HCT116 (cell line): Measurements from ENCODE around the gene GRIK4. TPM values are rescaled to one million over a fixed set of nuclear protein-coding genes. Genes with fewer than 3 reads are reported as not detected.

Experiments
- ATAC-seq: fragments of 200-7000 bp; cut with Tn5 transposase; 2 replicates; pipeline ENCODE4 v1.9.1; 2020; ENCODE audit warnings: mild to moderate bottlenecking, moderate library complexity
- BruUV-seq: library from RNA; stranded (reverse); fragments of 400-500 nt; replicated peaks from 2 replicates; lab custom pipeline; 2021; lab: Mats Ljungman, UMichigan
- CTCF ChIA-PET: fragments of 300-600 bp; sonication (Branson Sonifier 250); formaldehyde crosslinking; loops from one replicate; lab custom pipeline; 2021; ENCODE audit warnings: antibody characterized with exemption; lab: Charles Lee
- POLR2A ChIA-PET: fragments of 300-600, 350-600 bp; sonication (Branson Sonifier 250); formaldehyde crosslinking; loops from one replicate; lab custom pipeline; 2021; ENCODE audit warnings: antibody characterized with exemption; lab: Charles Lee
- RAD21 ChIA-PET, 2 experiments: fragments of 300-600 bp; sonication (Branson Sonifier 250); formaldehyde crosslinking; loops; one replicate each; lab custom pipeline; 2023; ENCODE audit warnings: low total read pairs in 2 of 2; ENCODE audit not compliant: uncharacterized antibody in 2 of 2, unreplicated experiment in 2 of 2, low non-redundant PET in 1 of 2; lab: Charles Lee
- DNase-seq: peaks from one replicate; pipeline ENCODE4 v3.0.0-alpha.2; 2010; ENCODE audit warnings: low read depth, low spot score
- H2AFZ ChIP-seq: fragments of 200-600 bp; shearing (Covaris generic), sonication (generic); 2 replicates; pipeline ENCODE4 v1.6.1; 2017; ENCODE audit warnings: low read depth, mixed run types, mixed read lengths, antibody characterized with exemption, low read length; ENCODE audit not compliant: poor library complexity, severe bottlenecking
- H3K27ac ChIP-seq: 2 replicates; pipeline ENCODE4 v1.5.1; 2012; ENCODE audit warnings: low read depth, low read length
- H3K27me3 ChIP-seq: fragments of 200-600 bp; sonication (generic); 2 replicates; pipeline ENCODE4 v1.6.1; 2016; ENCODE audit warnings: mixed run types, low read length, mixed read lengths; ENCODE audit not compliant: insufficient read depth
- H3K36me3 ChIP-seq, 2 experiments: fragments of 200-500 bp in 1 of 2; fragments of 200-600 bp in 1 of 2; sonication (Bioruptor generic) in 1 of 2; sonication (generic) in 1 of 2; 2 replicates each; pipeline versions ENCODE4 v1.5.1 to v1.6.1; 2014 to 2016; ENCODE audit warnings: low read length in 2 of 2, inconsistent platforms in 1 of 2, mixed read lengths in 1 of 2, mixed run types in 1 of 2; ENCODE audit not compliant: insufficient read depth in 2 of 2, control insufficient read depth in 1 of 2
- H3K4me1 ChIP-seq, 2 experiments: fragments of 200-600 bp in 1 of 2; sonication (generic) in 1 of 2; 2 replicates each; pipeline versions ENCODE4 v1.5.1 to v1.6.1; 2012 to 2017; ENCODE audit warnings: low read length in 2 of 2, inconsistent platforms in 1 of 2, mild to moderate bottlenecking in 1 of 2, mixed read lengths in 1 of 2, mixed run types in 1 of 2, moderate library complexity in 1 of 2; ENCODE audit not compliant: insufficient read depth in 2 of 2, control insufficient read depth in 1 of 2
- H3K4me2 ChIP-seq: fragments of 200-600 bp; sonication (generic); 2 replicates; pipeline ENCODE4 v1.6.1; 2017; ENCODE audit warnings: mixed run types, low read length, mixed read lengths
- H3K4me3 ChIP-seq, 2 experiments: fragments of 200-600 bp in 1 of 2; sonication (generic) in 1 of 2; replicated peaks in 1 of 2; 2 replicates each; pipeline ENCODE4 v1.5.1; 2011 to 2016; ENCODE audit warnings: low read length in 2 of 2, control low read depth in 1 of 2, low read depth in 1 of 2, mild to moderate bottlenecking in 1 of 2, mixed read lengths in 1 of 2, mixed run types in 1 of 2
- H3K79me2 ChIP-seq: fragments of 200-600 bp; sonication (generic); 2 replicates; pipeline ENCODE4 v1.6.1; 2017; ENCODE audit warnings: mild to moderate bottlenecking, mixed run types, low read length, moderate library complexity, mixed read lengths; ENCODE audit not compliant: insufficient read depth
- H3K9ac ChIP-seq: fragments of 200-600 bp; sonication (generic); 2 replicates; pipeline ENCODE4 v1.6.1; 2016; ENCODE audit warnings: low read length, mixed read lengths
- H3K9me2 ChIP-seq: fragments of 200-600 bp; sonication (generic), shearing (Covaris generic); 2 replicates; pipeline ENCODE4 v1.6.1; 2017; ENCODE audit warnings: mixed run types, mild to moderate bottlenecking, moderate library complexity; ENCODE audit not compliant: insufficient read depth
- H3K9me3 ChIP-seq, 2 experiments: fragments of 200-500 bp in 1 of 2; fragments of 200-600 bp in 1 of 2; sonication (Bioruptor generic) in 1 of 2; sonication (generic) in 1 of 2; 2 replicates each; pipeline ENCODE4 v1.6.1; 2014 to 2017; ENCODE audit warnings: low read length in 2 of 2, mixed read lengths in 2 of 2, inconsistent platforms in 1 of 2, low read depth in 1 of 2, mild to moderate bottlenecking in 1 of 2, mixed run types in 1 of 2, moderate library complexity in 1 of 2; ENCODE audit not compliant: control insufficient read depth in 1 of 2, insufficient read depth in 1 of 2
- H4K20me1 ChIP-seq: fragments of 200-600 bp; sonication (generic), shearing (Covaris generic); 2 replicates; pipeline ENCODE4 v1.6.1; 2017; ENCODE audit warnings: mixed run types, mild to moderate bottlenecking, moderate library complexity; ENCODE audit not compliant: insufficient read depth
- EZH2 ChIP-seq: fragments of 200-600 bp; sonication (generic); IDR thresholded peaks from 2 replicates; pipeline ENCODE4 v1.6.1; 2017; ENCODE audit warnings: antibody characterized with exemption, mixed run types
- EZH2phosphoT487 ChIP-seq: fragments of 200-600 bp; IDR thresholded peaks from 2 replicates; pipeline ENCODE4 v1.6.1; 2018; ENCODE audit warnings: antibody characterized with exemption, borderline replicate concordance
- FOSL1 ChIP-seq: IDR thresholded peaks from 2 replicates; pipeline ENCODE4 v1.6.1; 2012; ENCODE audit warnings: low read depth
- JUND ChIP-seq: IDR thresholded peaks from 2 replicates; pipeline ENCODE4 v1.6.1; 2012
- RAD21 ChIP-seq: IDR thresholded peaks from 2 replicates; pipeline ENCODE4 v1.6.1; 2012; ENCODE audit warnings: low read depth, mild to moderate bottlenecking
- REST ChIP-seq: IDR thresholded peaks from 2 replicates; pipeline ENCODE4 v1.6.1; 2012; ENCODE audit warnings: low read depth
- SP1 ChIP-seq: IDR thresholded peaks from 2 replicates; pipeline ENCODE4 v1.6.1; 2012; ENCODE audit warnings: low read depth
- TCF7L2 ChIP-seq: IDR thresholded peaks from 2 replicates; pipeline ENCODE4 v1.7.0; 2011; ENCODE audit warnings: borderline replicate concordance, inconsistent platforms; ENCODE audit not compliant: insufficient read depth, insufficient read length; ENCODE audit errors: extremely low read depth
- YY1 ChIP-seq: IDR thresholded peaks from 2 replicates; pipeline ENCODE4 v1.6.1; 2011; ENCODE audit warnings: low read length, low read depth, moderate library complexity, mild to moderate bottlenecking; ENCODE audit not compliant: insufficient replicate concordance; ENCODE audit errors: extremely low read depth
- intact Hi-C: fragments of 100-400 bp; cut with micrococcal nuclease; formaldehyde crosslinking; loops from 2 replicates; pipeline ENCODE4 v1.10.0; 2022
- total RNA-seq: library from RNA; stranded (reverse); gene quantifications from one replicate; pipeline ENCODE4 v1.2.1, GENCODE V29; 2021; ENCODE audit not compliant: unreplicated experiment

GRIK4 gene
- total RNA-seq, 1 experiment from 2014 or later, result 0.52 TPM

- Histone ChIP-seq H3K4me3 (no peak overlapping the region), H3K4me2 (peak overlapping the region; percentile 56), H3K27ac (no peak overlapping the region), H3K36me3 (no peaks in the 10 kb centered on the region), H3K9ac (no peak overlapping the region), H3K79me2 (no peaks in the 10 kb centered on the region), H3K9me3 (peaks cover 5 to 10% of the 10 kb centered on the region in 2 experiments; a peak in 1 of 4 replicates), H3K4me1 (peaks cover 17 to 18% of the 10 kb centered on the region in 2 experiments), H4K20me1 (no peaks in the 10 kb centered on the region), H3K27me3 (peaks cover 25% of the 10 kb centered on the region; the same call in 1 of the 2 replicates), H2AFZ (no peak overlapping the region), H3K9me2 (no peaks in the 10 kb centered on the region)
- POLR2A ChIA-PET, result no interaction called here
- DNase-seq (no peak), ATAC-seq (no peak)
- RAD21 ChIA-PET, result no interaction called here
- CTCF ChIA-PET, result interaction anchor here (1.2 kb wide), 1 partner anchor 25 kb away, joined by 7 read pairs; no protein-coding TSS in a partner anchor
- no peak for TF ChIP-seq RAD21
- no peak for TF ChIP-seq SP1
- no peak for TF ChIP-seq EZH2
- TF ChIP-seq TCF7L2, result no peak
- TF ChIP-seq EZH2phosphoT487, result no peak
- TF ChIP-seq YY1, result no peak
- TF ChIP-seq REST, result no peak
- no peak for TF ChIP-seq JUND
- TF ChIP-seq FOSL1, result no peak
- intact Hi-C loops, result no loop called here
- no TSS peak for BruUV-seq
Observed at GRCh38 chr11:120709808-120710207, 198.3 kb downstream of the GRIK4 start.
